SK-N-MC (cell line): ENCODE results near the gene PAQR8.

Source experiments
- EZH2 ChIP-seq: fragments of 200-600 bp; sonication (generic); IDR thresholded peaks from one replicate; pipeline ENCODE4 v1.6.1; 2017; ENCODE audit warnings: antibody characterized with exemption
- POLR2AphosphoS5 ChIP-seq: IDR thresholded peaks from 2 replicates; pipeline ENCODE4 v1.6.1; 2012; ENCODE audit warnings: mild to moderate bottlenecking, low read depth, low read length, borderline replicate concordance

DNA sequence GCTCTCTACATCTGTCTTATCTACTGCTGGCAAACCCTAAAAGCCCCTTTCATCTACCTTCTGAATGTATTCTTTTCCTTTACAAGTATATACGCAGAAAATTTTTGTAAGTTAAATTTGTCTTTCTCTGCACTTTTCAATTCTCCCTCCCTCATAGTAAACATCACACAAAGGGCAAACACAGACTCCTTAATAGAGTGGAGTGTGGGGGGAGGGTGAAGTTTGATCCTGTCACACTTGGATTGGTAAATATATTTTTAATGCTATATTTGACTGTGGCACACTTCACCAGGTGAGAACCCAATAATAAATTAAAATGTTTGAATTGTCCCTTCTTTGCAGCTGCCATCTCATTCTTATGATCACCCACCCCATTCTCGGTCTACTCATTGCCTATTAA is 33.2 kb upstream of the PAQR8 start:
- no peak for TF ChIP-seq POLR2AphosphoS5
- TF ChIP-seq EZH2: no peak
